HG02763 (cell line): ENCODE data around the gene PI4KA.
"Not testable (repeated sequence)": the region's sequence is repeated elsewhere in the genome, so short reads cannot be mapped to it uniquely, and the experiment has no call there.

Experiments
- ATAC-seq: cut with Tn5 transposase; IDR thresholded peaks from one replicate; pipeline ENCODE4 v1.9.1; 2021; ENCODE audit warnings: mild to moderate bottlenecking, moderate library complexity; ENCODE audit not compliant: unreplicated experiment

Gene PI4KA

GRCh38 chr22:20752104-20752741, 106.4 kb downstream of the PI4KA start:
- ATAC-seq, result no peak

GRCh38 chr22:20751185-20751851, 107.3 kb downstream of the PI4KA start:
- ATAC-seq, result no peak

- no peak for ATAC-seq
These were observed 108.0 kb downstream of the PI4KA start for GRCh38 chr22:20750461-20751184.

GRCh38 chr22:20749453-20749852, 109.2 kb downstream of the PI4KA start:
- ATAC-seq, result no peak

GRCh38 chr22:20748731-20749428, 109.7 kb downstream of the PI4KA start:
- ATAC-seq, result peak; percentile 70

GRCh38 chr22:20748082-20748481, 110.5 kb downstream of the PI4KA start:
- no peak for ATAC-seq

GRCh38 chr22:20747223-20747622, 111.4 kb downstream of the PI4KA start:
- no peak for ATAC-seq

GRCh38 chr22:20746431-20747189, 112.0 kb downstream of the PI4KA start:
- no peak for ATAC-seq

- no peak for ATAC-seq
These were observed 113.5 kb downstream of the PI4KA start for GRCh38 chr22:20745119-20745518.

- no peak for ATAC-seq
These were observed 114.2 kb downstream of the PI4KA start for GRCh38 chr22:20744456-20744855.

- ATAC-seq, result no peak
These were observed 115.8 kb downstream of the PI4KA start for GRCh38 chr22:20742764-20743163.

GRCh38 chr22:20741634-20742581, 116.7 kb downstream of the PI4KA start:
- ATAC-seq, result no peak

- ATAC-seq, result no peak
These were observed 117.5 kb downstream of the PI4KA start for GRCh38 chr22:20741008-20741633.

- ATAC-seq, result no peak
These were observed 118.2 kb downstream of the PI4KA start for GRCh38 chr22:20740222-20740951.

- no peak for ATAC-seq
These were observed 120.1 kb downstream of the PI4KA start for GRCh38 chr22:20738394-20739089.

- ATAC-seq, result not testable (repeated sequence)
These were observed 121.7 kb downstream of the PI4KA start for GRCh38 chr22:20736891-20737290.

- not testable (repeated sequence) for ATAC-seq
These were observed 123.1 kb downstream of the PI4KA start for GRCh38 chr22:20735356-20736162.
